Hepatocyte (in vitro differentiated cells): Measurements from ENCODE around the gene SLC35F6.

Experiments
- CTCF ChIP-seq: fragments of 200-600 bp; sonication (generic); IDR thresholded peaks from 2 replicates; pipeline ENCODE4 v1.5.1; 2016; ENCODE audit warnings: antibody characterized with exemption, mild to moderate bottlenecking; ENCODE audit not compliant: poor library complexity
- EZH2 ChIP-seq: fragments of 200-600 bp; sonication (generic); IDR thresholded peaks from 2 replicates; pipeline ENCODE4 v1.6.1; 2016; ENCODE audit warnings: antibody characterized with exemption, mild to moderate bottlenecking, borderline replicate concordance

- TF ChIP-seq CTCF (no peak), EZH2 (no peak)
Observed at GRCh38 chr2:26776195-26776800, 12.2 kb downstream of the SLC35F6 start.
